OCI-LY3 (cell line): Measurements from ENCODE around the gene FAM13A.
A peak's percentile ranks its signal among the peaks of the same experiment; 100 is the strongest.

Experiments
- H2AFZ ChIP-seq: fragments of 200-600, 300-600 bp; shearing (Covaris generic); 2 replicates; pipeline ENCODE4 v1.6.0; 2014; ENCODE audit warnings: antibody characterized with exemption, low read depth, low read length
- H3K27ac ChIP-seq: fragments of 200-600, 300-600 bp; sonication (generic); 2 replicates; pipeline ENCODE4 v1.5.1; 2014; ENCODE audit warnings: mild to moderate bottlenecking, low read length, moderate library complexity, mixed read lengths
- H3K27me3 ChIP-seq: fragments of 200-600, 300-600 bp; sonication (generic); 2 replicates; pipeline ENCODE4 v1.6.1; 2014; ENCODE audit warnings: low read depth, low read length, mixed read lengths
- H3K36me3 ChIP-seq: fragments of 200-600, 300-600 bp; sonication (generic); replicated peaks from 2 replicates; pipeline ENCODE3; 2014; ENCODE audit warnings: low read depth, low read length, mixed read lengths
- H3K4me1 ChIP-seq: fragments of 300-600, 200-600 bp; sonication (generic); 2 replicates; pipeline ENCODE4 v1.6.1; 2014; ENCODE audit warnings: low read length, mixed read lengths
- H3K4me2 ChIP-seq: fragments of 200-600, 300-600 bp; sonication (generic); 2 replicates; pipeline ENCODE4 v1.6.1; 2014; ENCODE audit warnings: low read length, mixed read lengths
- H3K4me3 ChIP-seq: fragments of 300-600, 200-600 bp; sonication (generic); 2 replicates; pipeline ENCODE4 v1.5.1; 2014; ENCODE audit warnings: antibody characterized with exemption, mild to moderate bottlenecking, low read length, moderate library complexity
- H3K79me2 ChIP-seq: fragments of 300-600, 200-600 bp; shearing (Covaris generic); 2 replicates; pipeline ENCODE4 v1.6.1; 2014; ENCODE audit warnings: mild to moderate bottlenecking, low read length, mixed read lengths
- H3K9ac ChIP-seq: fragments of 300-600, 200-600 bp; shearing (Covaris generic); 2 replicates; pipeline ENCODE4 v1.6.0; 2014; ENCODE audit warnings: mild to moderate bottlenecking, low read length, moderate library complexity
- H3K9me3 ChIP-seq: fragments of 200-600, 300-600 bp; shearing (Covaris generic); 2 replicates; pipeline ENCODE4 v1.6.1; 2014; ENCODE audit warnings: low read length, mixed read lengths; ENCODE audit not compliant: insufficient read depth
- H4K20me1 ChIP-seq: fragments of 200-600, 300-600 bp; sonication (generic); 2 replicates; pipeline ENCODE4 v1.6.1; 2016; ENCODE audit warnings: low read length, mixed read lengths; ENCODE audit not compliant: insufficient read depth
- CTCF ChIP-seq: fragments of 200-600, 300-600 bp; sonication (generic); IDR thresholded peaks from 2 replicates; pipeline ENCODE4 v1.5.1; 2014; ENCODE audit warnings: antibody characterized with exemption, low read length, low read depth
- EZH2phosphoT487 ChIP-seq: fragments of 200-600 bp; shearing (Covaris generic); IDR thresholded peaks from 2 replicates; pipeline ENCODE4 v1.6.1; 2018; ENCODE audit warnings: antibody characterized with exemption, mixed run types, low read depth

The FAM13A gene

DNA sequence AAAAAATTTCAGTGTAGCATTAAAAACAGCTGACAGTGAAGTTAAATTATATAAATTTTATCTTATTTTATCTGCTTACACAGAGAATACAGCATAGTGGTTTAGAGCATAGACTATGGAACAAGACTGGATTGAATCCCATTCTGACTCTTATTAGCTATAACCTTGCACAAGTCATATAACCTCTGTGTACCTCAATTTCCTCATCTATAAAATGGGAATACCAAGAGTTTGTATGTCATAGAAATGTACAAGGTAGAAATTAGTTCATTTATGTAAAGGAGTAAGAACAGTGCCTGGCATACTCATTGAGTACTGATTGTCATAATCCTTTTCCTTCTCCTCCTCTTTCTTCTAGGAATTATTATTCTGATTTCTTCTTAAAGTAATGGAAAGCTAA, 25.7 kb downstream of the FAM13A start:
- Histone ChIP-seq H3K79me2 (0 out of 2 replicates have a peak, but pooled peaks cover 2% of the 10 kb centered on the region), H3K27ac (no peak overlapping the region), H3K4me1 (peaks cover 4% of the 10 kb centered on the region; the same call in 1 of the 2 replicates), H4K20me1 (no peaks in the 10 kb centered on the region), H3K4me3 (no peak overlapping the region), H2AFZ (no peak overlapping the region), H3K4me2 (no peak overlapping the region), H3K27me3 (no peaks in the 10 kb centered on the region), H3K36me3 (peaks cover 6% of the 10 kb centered on the region), H3K9me3 (no peaks in the 10 kb centered on the region), H3K9ac (no peak overlapping the region)
- no peak for TF ChIP-seq CTCF
- TF ChIP-seq EZH2phosphoT487 = no peak

DNA sequence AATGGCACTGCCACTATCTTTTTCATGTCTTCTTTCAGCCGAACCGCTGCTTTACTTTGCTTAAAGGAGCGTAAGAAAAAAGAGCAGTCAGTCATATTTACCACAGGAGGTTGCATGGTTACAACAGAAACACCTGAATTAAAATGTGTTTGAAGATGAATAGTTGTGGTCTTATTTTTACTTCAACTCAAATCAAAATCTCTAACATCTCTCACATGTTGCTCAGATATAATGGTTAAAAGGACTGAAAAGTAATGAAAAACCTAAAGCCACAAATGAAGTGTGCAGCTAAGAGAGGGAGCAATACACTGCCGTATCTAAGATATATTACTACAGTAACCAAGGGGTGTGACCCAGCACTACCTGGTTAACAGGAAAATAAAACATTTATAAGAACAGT, 27.4 kb downstream of the FAM13A start:
- no peak overlapping the region for H2AFZ ChIP-seq
- no peak overlapping the region for H3K4me3 ChIP-seq
- no peak overlapping the region for H3K4me2 ChIP-seq
- H4K20me1 ChIP-seq = no peaks in the 10 kb centered on the region
- no peak overlapping the region for H3K27ac ChIP-seq
- peaks cover 6% of the 10 kb centered on the region for H3K36me3 ChIP-seq
- no peaks in the 10 kb centered on the region for H3K9me3 ChIP-seq
- H3K4me1 ChIP-seq = peaks cover 5% of the 10 kb centered on the region
- 0 out of 2 replicates have a peak, but pooled peaks cover 2% of the 10 kb centered on the region for H3K79me2 ChIP-seq
- TF ChIP-seq CTCF = no peak
- no peak for TF ChIP-seq EZH2phosphoT487
- no peak overlapping the region for H3K9ac ChIP-seq
- H3K27me3 ChIP-seq = no peaks in the 10 kb centered on the region

- TF ChIP-seq EZH2phosphoT487 = no peak
- TF ChIP-seq CTCF = no peak
Measured at GRCh38 chr4:89026542-89026941, 30.4 kb downstream of the FAM13A start.

GRCh38 chr4:89024051-89024675, 32.8 kb downstream of the FAM13A start:
- H3K9me3 ChIP-seq = no peaks in the 10 kb centered on the region
- H3K36me3 ChIP-seq = peaks cover 6% of the 10 kb centered on the region
- H3K27ac ChIP-seq = no peak overlapping the region
- peak overlapping the region; percentile 37 for H3K4me2 ChIP-seq
- 0 out of 2 replicates have a peak overlapping the region, but pooled peaks have one; percentile 0 for H3K9ac ChIP-seq
- no peaks in the 10 kb centered on the region for H4K20me1 ChIP-seq
- no peak overlapping the region for H2AFZ ChIP-seq
- TF ChIP-seq EZH2phosphoT487 = no peak
- TF ChIP-seq CTCF = peak; percentile 92
- peak overlapping the region; percentile 11; the same call in 1 of the 2 replicates for H3K4me3 ChIP-seq
- H3K79me2 ChIP-seq = peaks cover 6% of the 10 kb centered on the region; the same call in 1 of the 2 replicates
- peaks cover 18% of the 10 kb centered on the region for H3K4me1 ChIP-seq
- H3K27me3 ChIP-seq = no peaks in the 10 kb centered on the region

More at GRCh38 chr4:89026542-89026941, 30.4 kb downstream of the FAM13A start:
- Histone ChIP-seq H3K4me3 (no peak overlapping the region), H4K20me1 (no peaks in the 10 kb centered on the region), H3K79me2 (peaks cover 8% of the 10 kb centered on the region; the same call in 1 of the 2 replicates), H3K4me2 (no peak overlapping the region), H3K9me3 (no peaks in the 10 kb centered on the region), H2AFZ (no peak overlapping the region), H3K27ac (no peak overlapping the region), H3K27me3 (no peaks in the 10 kb centered on the region), H3K36me3 (peaks cover 6% of the 10 kb centered on the region), H3K4me1 (peaks cover 18% of the 10 kb centered on the region), H3K9ac (no peak overlapping the region)
